H9 (cell line): ENCODE data around the gene CLCN2. TPM values are rescaled to one million over a fixed set of nuclear protein-coding genes. Genes with fewer than 3 reads are reported as not detected.

Experiments used
- DNase-seq: peaks from one replicate; pipeline ENCODE4 v3.0.0-alpha.2; 2017
- H2AFZ ChIP-seq: one replicate; pipeline ENCODE4 v1.6.1; 2013; ENCODE audit warnings: mild to moderate bottlenecking, low read length, control low read depth, moderate library complexity
- H2AK5ac ChIP-seq: 2 replicates; pipeline ENCODE4 v1.6.1; 2013; ENCODE audit warnings: low read length, control low read depth, mixed read lengths; ENCODE audit not compliant: insufficient read length
- H2BK120ac ChIP-seq: one replicate; pipeline ENCODE4 v1.6.1; 2013; ENCODE audit warnings: low read depth, mild to moderate bottlenecking, low read length, control low read depth, inconsistent platforms; ENCODE audit not compliant: poor library complexity, severe bottlenecking
- H2BK12ac ChIP-seq: 2 replicates; pipeline ENCODE4 v1.6.1; 2013; ENCODE audit warnings: low read length, control low read depth, mixed read lengths, low read depth; ENCODE audit not compliant: insufficient read length
- H2BK15ac ChIP-seq: 2 replicates; pipeline ENCODE4 v1.6.1; 2013; ENCODE audit warnings: low read depth, low read length, control low read depth
- H2BK20ac ChIP-seq: one replicate; pipeline ENCODE4 v1.6.1; 2013; ENCODE audit warnings: low read depth, mild to moderate bottlenecking, low read length, control low read depth, inconsistent platforms; ENCODE audit not compliant: poor library complexity, severe bottlenecking
- H2BK5ac ChIP-seq: 2 replicates; pipeline ENCODE4 v1.6.1; 2013; ENCODE audit warnings: low read length, control low read depth, mixed read lengths; ENCODE audit not compliant: insufficient read length
- H3K14ac ChIP-seq: 2 replicates; pipeline ENCODE4 v1.6.1; 2013; ENCODE audit warnings: low read length, control low read depth; ENCODE audit not compliant: insufficient read depth
- H3K18ac ChIP-seq: 2 replicates; pipeline ENCODE4 v1.6.1; 2013; ENCODE audit warnings: low read depth, mild to moderate bottlenecking, mixed read lengths, low read length, control low read depth; ENCODE audit not compliant: insufficient read length
- H3K23ac ChIP-seq: 2 replicates; pipeline ENCODE4 v1.6.1; 2013; ENCODE audit warnings: low read length, control low read depth, mixed read lengths, low read depth; ENCODE audit not compliant: insufficient read length
- H3K23me2 ChIP-seq: 2 replicates; pipeline ENCODE4 v1.6.1; 2013; ENCODE audit warnings: low read depth, mild to moderate bottlenecking, mixed read lengths, low read length, control low read depth; ENCODE audit not compliant: insufficient read length, poor library complexity, severe bottlenecking
- H3K27ac ChIP-seq: 2 replicates; pipeline ENCODE4 v1.5.1; 2013; ENCODE audit warnings: low read length, control low read depth, mixed read lengths, low read depth; ENCODE audit not compliant: insufficient read length
- H3K27me3 ChIP-seq: 2 replicates; pipeline ENCODE4 v1.6.1; 2013; ENCODE audit warnings: low read length, control low read depth, inconsistent platforms; ENCODE audit not compliant: insufficient read depth
- H3K4ac ChIP-seq: 2 replicates; pipeline ENCODE4 v1.6.1; 2013; ENCODE audit warnings: low read depth, mild to moderate bottlenecking, control low read depth, inconsistent platforms, low read length, moderate library complexity
- H3K4me1 ChIP-seq: 2 replicates; pipeline ENCODE4 v1.6.1; 2013; ENCODE audit warnings: low read length, control low read depth, inconsistent platforms; ENCODE audit not compliant: insufficient read depth
- H3K4me2 ChIP-seq: 2 replicates; pipeline ENCODE4 v1.6.1; 2013; ENCODE audit warnings: low read length, control low read depth, mixed read lengths; ENCODE audit not compliant: insufficient read length, insufficient read depth
- H3K56ac ChIP-seq: 2 replicates; pipeline ENCODE4 v1.6.1; 2013; ENCODE audit warnings: low read depth, mild to moderate bottlenecking, mixed read lengths, low read length, control low read depth; ENCODE audit not compliant: insufficient read length
- H3K79me1 ChIP-seq: 2 replicates; pipeline ENCODE4 v1.6.1; 2013; ENCODE audit warnings: low read depth, mild to moderate bottlenecking, moderate library complexity, low read length, control low read depth, inconsistent platforms; ENCODE audit not compliant: insufficient read depth, poor library complexity, severe bottlenecking
- H3K79me2 ChIP-seq: 2 replicates; pipeline ENCODE4 v1.6.1; 2013; ENCODE audit warnings: low read length, control low read depth, inconsistent platforms; ENCODE audit not compliant: insufficient read depth
- H3K9ac ChIP-seq: 2 replicates; pipeline ENCODE4 v1.6.1; 2013; ENCODE audit warnings: low read length, control low read depth, mixed read lengths; ENCODE audit not compliant: insufficient read length; ENCODE audit errors: extremely low read depth
- H3K9me3 ChIP-seq: one replicate; pipeline ENCODE4 v1.6.1; 2013; ENCODE audit warnings: low read depth, low read length, inconsistent platforms; ENCODE audit not compliant: control insufficient read depth
- H3T11ph ChIP-seq: one replicate; pipeline ENCODE4 v1.6.1; 2013; ENCODE audit warnings: mild to moderate bottlenecking, low read length, control low read depth, inconsistent platforms
- H4K20me1 ChIP-seq: one replicate; pipeline ENCODE4 v1.6.1; 2013; ENCODE audit not compliant: control insufficient read depth, insufficient read length, insufficient read depth
- H4K5ac ChIP-seq: 2 replicates; pipeline ENCODE4 v1.6.1; 2013; ENCODE audit warnings: low read depth, mild to moderate bottlenecking, mixed read lengths, low read length, control low read depth; ENCODE audit not compliant: insufficient read length
- H4K8ac ChIP-seq: replicated peaks from 2 replicates; pipeline ENCODE4 v1.6.1; 2013; ENCODE audit warnings: low read length, control low read depth, mixed read lengths, low read depth; ENCODE audit not compliant: insufficient read length
- H4K91ac ChIP-seq: 2 replicates; pipeline ENCODE4 v1.6.1; 2013; ENCODE audit warnings: low read depth, mild to moderate bottlenecking, moderate library complexity, mixed read lengths, low read length, control low read depth; ENCODE audit not compliant: insufficient read length
- H3K27ac Mint-ChIP-seq, 3 experiments: 2 replicates in 2 of 3; 3 replicates in 1 of 3; pipeline ENCODE4 v1.8.0; 2020 to 2021; ENCODE audit warnings: mixed read lengths in 3 of 3, mild to moderate bottlenecking in 1 of 3, moderate library complexity in 1 of 3
- H3K27me3 Mint-ChIP-seq: 2 replicates; pipeline ENCODE4 v1.8.0; 2021; ENCODE audit warnings: low read depth, mild to moderate bottlenecking, moderate library complexity, mixed read lengths
- H3K36me3 Mint-ChIP-seq, 3 experiments: 2 replicates in 2 of 3; 3 replicates in 1 of 3; pipeline ENCODE4 v1.8.0; 2020 to 2021; ENCODE audit warnings: low read depth in 3 of 3, mixed read lengths in 3 of 3; ENCODE audit not compliant: insufficient read depth in 1 of 3
- H3K4me1 Mint-ChIP-seq, 2 experiments: 2 replicates each; pipeline ENCODE4 v1.8.0; 2020; ENCODE audit warnings: mixed read lengths in 2 of 2
- H3K4me3 Mint-ChIP-seq, 2 experiments: 2 replicates in 1 of 2; 3 replicates in 1 of 2; pipeline ENCODE4 v1.8.0; 2020 to 2021; ENCODE audit warnings: mild to moderate bottlenecking in 2 of 2, mixed read lengths in 2 of 2, moderate library complexity in 1 of 2
- H3K9me3 Mint-ChIP-seq, 2 experiments: 2 replicates in 1 of 2; 3 replicates in 1 of 2; pipeline ENCODE4 v1.8.0; 2020; ENCODE audit warnings: mild to moderate bottlenecking in 2 of 2, mixed read lengths in 2 of 2, moderate library complexity in 1 of 2
- WGBS: extraction: QIAGEN DNeasy Blood & Tissue Kit; methylation state at CpG from one replicate; pipeline ENCODE4 v1.1.7; 2013; ENCODE audit warnings: missing lambda C conversion rate, low lambda C conversion rate, mixed read lengths; ENCODE audit not compliant: insufficient read length; ENCODE audit errors: extremely low coverage; 5-methylcytosine and 5-hydroxymethylcytosine counted together
- total RNA-seq: library from RNA; stranded (reverse); gene quantifications from 2 replicates; pipeline ENCODE4 v1.2.1, GENCODE V29; 2021
- TF ChIP-seq, protein P1 (sequence below): fragments of 200-600 bp; sonication (generic); conservative IDR thresholded peaks from 3 replicates; pipeline ENCODE4 v1.8.0; 2021; ENCODE audit warnings: antibody characterized with exemption, mild to moderate bottlenecking

Gene CLCN2
- total RNA-seq, 1 experiment from 2014 or later = 17.2 TPM

DNA sequence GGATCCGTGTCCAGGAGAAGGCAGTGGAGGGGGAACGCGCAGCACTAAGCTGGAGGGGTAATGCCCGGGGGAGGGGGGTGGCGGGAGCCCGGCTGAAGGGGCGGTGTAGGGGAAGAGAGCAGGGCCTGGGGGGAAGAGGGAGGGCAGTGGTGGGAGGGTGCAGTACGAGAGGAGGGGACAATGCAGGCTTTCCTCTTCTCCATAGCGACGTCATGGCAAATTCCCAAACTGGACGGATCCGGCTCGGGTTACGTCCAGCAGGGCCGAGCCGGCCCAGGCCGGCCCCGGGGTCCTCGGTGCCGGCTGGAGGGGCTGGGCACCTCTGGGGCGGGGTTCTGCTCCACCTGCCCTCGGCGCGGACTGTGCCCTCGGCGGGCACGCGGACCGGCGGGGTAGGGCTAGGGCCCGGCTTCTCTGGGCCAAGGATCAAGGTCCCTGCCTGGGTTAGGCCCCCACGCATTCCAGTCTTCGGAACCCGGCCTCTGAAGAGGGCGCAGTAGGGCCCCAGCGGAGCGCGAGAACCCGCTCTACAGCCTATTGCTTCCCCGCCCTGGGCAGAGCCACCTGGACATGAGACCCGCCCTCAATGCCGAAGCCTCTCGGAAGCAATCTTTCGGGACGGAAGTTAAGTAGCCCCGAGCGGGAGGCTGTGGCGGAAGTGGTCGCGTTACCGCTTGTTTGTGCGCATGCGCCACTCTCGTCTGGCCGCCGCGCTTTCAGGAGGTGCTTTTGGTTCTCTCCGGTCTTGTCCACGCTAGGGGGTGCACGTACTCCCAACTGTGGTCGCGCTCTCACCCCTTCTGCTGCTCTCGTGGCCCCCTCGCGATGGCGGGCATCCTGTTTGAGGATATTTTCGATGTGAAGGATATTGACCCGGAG is 1.5 kb upstream of the CLCN2 start:
- H3K27ac ChIP-seq = peak overlapping the region; percentile 55
- H3K4me3 Mint-ChIP-seq = peak overlapping the region; percentile 96 to 98
- H3K9me3 Mint-ChIP-seq = no peaks in the 10 kb centered on the region
- H2BK5ac ChIP-seq = no peak overlapping the region
- no peak overlapping the region for H3K56ac ChIP-seq
- TF ChIP-seq, protein P1, sequence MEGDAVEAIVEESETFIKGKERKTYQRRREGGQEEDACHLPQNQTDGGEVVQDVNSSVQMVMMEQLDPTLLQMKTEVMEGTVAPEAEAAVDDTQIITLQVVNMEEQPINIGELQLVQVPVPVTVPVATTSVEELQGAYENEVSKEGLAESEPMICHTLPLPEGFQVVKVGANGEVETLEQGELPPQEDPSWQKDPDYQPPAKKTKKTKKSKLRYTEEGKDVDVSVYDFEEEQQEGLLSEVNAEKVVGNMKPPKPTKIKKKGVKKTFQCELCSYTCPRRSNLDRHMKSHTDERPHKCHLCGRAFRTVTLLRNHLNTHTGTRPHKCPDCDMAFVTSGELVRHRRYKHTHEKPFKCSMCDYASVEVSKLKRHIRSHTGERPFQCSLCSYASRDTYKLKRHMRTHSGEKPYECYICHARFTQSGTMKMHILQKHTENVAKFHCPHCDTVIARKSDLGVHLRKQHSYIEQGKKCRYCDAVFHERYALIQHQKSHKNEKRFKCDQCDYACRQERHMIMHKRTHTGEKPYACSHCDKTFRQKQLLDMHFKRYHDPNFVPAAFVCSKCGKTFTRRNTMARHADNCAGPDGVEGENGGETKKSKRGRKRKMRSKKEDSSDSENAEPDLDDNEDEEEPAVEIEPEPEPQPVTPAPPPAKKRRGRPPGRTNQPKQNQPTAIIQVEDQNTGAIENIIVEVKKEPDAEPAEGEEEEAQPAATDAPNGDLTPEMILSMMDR = peak; percentile 65
- no peak overlapping the region for H2AFZ ChIP-seq
- H3K4me1 Mint-ChIP-seq = peaks cover 23 to 26% of the 10 kb centered on the region in 2 experiments
- H2BK120ac ChIP-seq = peak overlapping the region; percentile 62
- peak overlapping the region; percentile 94 to 98 (median 97) for H3K27ac Mint-ChIP-seq
- H3K9me3 ChIP-seq = no peaks in the 10 kb centered on the region
- H3K23me2 ChIP-seq = peaks cover 25% of the 10 kb centered on the region
- peak overlapping the region; percentile 75 for H3K4me2 ChIP-seq
- H4K20me1 ChIP-seq = peaks cover 2% of the 10 kb centered on the region
- no peak overlapping the region for H4K8ac ChIP-seq
- no peaks in the 10 kb centered on the region for H3K79me1 ChIP-seq
- no peak overlapping the region for H3K23ac ChIP-seq
- peaks cover 33 to 49% (median 46%) of the 10 kb centered on the region in 3 experiments; a peak in 6 of 7 replicates for H3K36me3 Mint-ChIP-seq
- H2BK12ac ChIP-seq = no peak overlapping the region
- peaks cover 8% of the 10 kb centered on the region for H3K27me3 Mint-ChIP-seq
- no CpG with 5 or more reads among the region's 68 CpGs for WGBS
- H3K14ac ChIP-seq = peak overlapping the region; percentile 90
- no peak overlapping the region for H4K5ac ChIP-seq
- no peak overlapping the region for H2BK15ac ChIP-seq
- H3K18ac ChIP-seq = peak overlapping the region; percentile 84
- no peak overlapping the region for H2AK5ac ChIP-seq
- no peaks in the 10 kb centered on the region; the same call in 1 of the 2 replicates for H3K27me3 ChIP-seq
- H3K4ac ChIP-seq = no peak overlapping the region; the same call in 1 of the 2 replicates
- peaks cover 2% of the 10 kb centered on the region; the same call in 1 of the 2 replicates for H3K4me1 ChIP-seq
- no peaks in the 10 kb centered on the region; the same call in 1 of the 2 replicates for H3K79me2 ChIP-seq
- no peak overlapping the region for H4K91ac ChIP-seq
- no peak overlapping the region for H3T11ph ChIP-seq
- H3K9ac ChIP-seq = peak overlapping the region; percentile 67
- H2BK20ac ChIP-seq = no peak overlapping the region
- DNase-seq = peak; percentile 98
